Astrocyte (in vitro differentiated cells and primary cell): ENCODE measurements around the gene G2E3. TPM values are rescaled to one million over a fixed set of nuclear protein-coding genes. Genes with fewer than 3 reads are reported as not detected.

ENCODE experiments used
- DNase-seq: peaks from one replicate; pipeline ENCODE4 v3.0.0-alpha.2; 2010; ENCODE audit warnings: low read depth
- FAIRE-seq: peaks from 2 replicates; lab custom pipeline; 2011; peaks lifted over from hg19 to GRCh38; lab: Jason Lieb, UNC
- H2AFZ ChIP-seq: 2 replicates; pipeline ENCODE4 v1.6.0; 2012; ENCODE audit warnings: low read depth, low read length, inconsistent platforms
- H3K27ac ChIP-seq: 2 replicates; pipeline ENCODE4 v1.5.1; 2011; ENCODE audit warnings: low read depth, low read length, inconsistent platforms
- H3K27me3 ChIP-seq: 2 replicates; pipeline ENCODE4 v1.6.0; 2011; ENCODE audit warnings: low read length, inconsistent platforms; ENCODE audit not compliant: insufficient read depth
- H3K36me3 ChIP-seq: 2 replicates; pipeline ENCODE4 v1.5.1; 2011; ENCODE audit warnings: low read length, inconsistent platforms; ENCODE audit not compliant: insufficient read depth
- H3K4me1 ChIP-seq: 2 replicates; pipeline ENCODE4 v1.5.1; 2011; ENCODE audit warnings: low read length, inconsistent platforms; ENCODE audit not compliant: insufficient read depth
- H3K4me2 ChIP-seq: 2 replicates; pipeline ENCODE4 v1.6.0; 2012; ENCODE audit warnings: low read length, inconsistent platforms
- H3K4me3 ChIP-seq: 2 replicates; pipeline ENCODE4 v1.5.1; 2011; ENCODE audit warnings: low read depth, mild to moderate bottlenecking, low read length, inconsistent platforms; ENCODE audit not compliant: insufficient read depth
- H3K79me2 ChIP-seq: 2 replicates; pipeline ENCODE4 v1.6.0; 2012; ENCODE audit warnings: mild to moderate bottlenecking, low read length, inconsistent platforms; ENCODE audit not compliant: insufficient read depth
- H3K9ac ChIP-seq: 2 replicates; pipeline ENCODE4 v1.6.0; 2012; ENCODE audit warnings: mild to moderate bottlenecking, low read length, inconsistent platforms
- H3K9me3 ChIP-seq: 2 replicates; pipeline ENCODE4 v1.5.1; 2012; ENCODE audit warnings: low read depth, mild to moderate bottlenecking, low read length, inconsistent platforms; ENCODE audit not compliant: insufficient read depth
- H4K20me1 ChIP-seq: 2 replicates; pipeline ENCODE4 v1.6.0; 2012; ENCODE audit warnings: low read length, inconsistent platforms; ENCODE audit not compliant: insufficient read depth
- H3K27ac Mint-ChIP-seq: one replicate; pipeline ENCODE4 v1.8.0; 2021; ENCODE audit warnings: mild to moderate bottlenecking, mixed read lengths; ENCODE audit not compliant: unreplicated experiment
- H3K27me3 Mint-ChIP-seq: one replicate; pipeline ENCODE4 v1.8.0; 2021; ENCODE audit warnings: low read depth, mixed read lengths; ENCODE audit not compliant: unreplicated experiment
- H3K36me3 Mint-ChIP-seq: one replicate; pipeline ENCODE4 v1.8.0; 2021; ENCODE audit warnings: low read depth, mixed read lengths; ENCODE audit not compliant: unreplicated experiment
- H3K4me1 Mint-ChIP-seq: one replicate; pipeline ENCODE4 v1.8.0; 2021; ENCODE audit warnings: low read depth, mixed read lengths; ENCODE audit not compliant: unreplicated experiment
- H3K4me3 Mint-ChIP-seq: one replicate; pipeline ENCODE4 v1.8.0; 2021; ENCODE audit warnings: mild to moderate bottlenecking, moderate library complexity, mixed read lengths; ENCODE audit not compliant: unreplicated experiment
- H3K9me3 Mint-ChIP-seq: one replicate; pipeline ENCODE4 v1.8.0; 2021; ENCODE audit warnings: mild to moderate bottlenecking, mixed read lengths; ENCODE audit not compliant: unreplicated experiment
- CTCF ChIP-seq: IDR thresholded peaks from 2 replicates; pipeline ENCODE4 v1.5.1; 2011; ENCODE audit warnings: low read depth, mild to moderate bottlenecking, inconsistent platforms, low read length, moderate library complexity; ENCODE audit not compliant: insufficient read depth
- EZH2 ChIP-seq: IDR thresholded peaks from 2 replicates; pipeline ENCODE4 v1.6.1; 2012; ENCODE audit warnings: mild to moderate bottlenecking, low read length, inconsistent platforms; ENCODE audit not compliant: insufficient read depth
- total RNA-seq: library from RNA; stranded (reverse); gene quantifications from 2 replicates; pipeline ENCODE4 v1.2.1, GENCODE V29; 2021

Gene G2E3
- total RNA-seq, 1 donor from 2014 or later: 22.4 TPM

GRCh38 chr14:30582376-30582775 lies 23.4 kb downstream of the G2E3 start:
- DNase-seq (no peak), FAIRE-seq (no peak)
- no peak overlapping the region for H2AFZ ChIP-seq
- H3K4me3 ChIP-seq: no peak overlapping the region
- peaks cover 3% of the 10 kb centered on the region for H3K36me3 ChIP-seq
- no peak overlapping the region for H3K4me3 Mint-ChIP-seq
- H3K4me1 Mint-ChIP-seq: no peaks in the 10 kb centered on the region
- no peak overlapping the region for H3K27ac Mint-ChIP-seq
- peaks cover 2% of the 10 kb centered on the region for H3K9me3 Mint-ChIP-seq
- H3K4me2 ChIP-seq: no peak overlapping the region
- TF ChIP-seq EZH2: no peak
- no peak for TF ChIP-seq CTCF
- no peak overlapping the region for H3K9ac ChIP-seq
- no peaks in the 10 kb centered on the region for H3K27me3 ChIP-seq
- peaks cover 44% of the 10 kb centered on the region for H4K20me1 ChIP-seq
- H3K79me2 ChIP-seq: peaks cover 97% of the 10 kb centered on the region
- H3K27me3 Mint-ChIP-seq: no peaks in the 10 kb centered on the region
- H3K4me1 ChIP-seq: no peaks in the 10 kb centered on the region
- peaks cover 2% of the 10 kb centered on the region for H3K36me3 Mint-ChIP-seq
- H3K9me3 ChIP-seq: no peaks in the 10 kb centered on the region
- no peak overlapping the region for H3K27ac ChIP-seq

- Histone ChIP-seq H4K20me1 (peaks cover 35% of the 10 kb centered on the region), H3K27me3 (no peaks in the 10 kb centered on the region), H3K4me3 (no peak overlapping the region), H3K9ac (no peak overlapping the region), H3K4me2 (no peak overlapping the region), H3K9me3 (no peaks in the 10 kb centered on the region), H3K4me1 (no peaks in the 10 kb centered on the region), H3K27ac (no peak overlapping the region), H2AFZ (no peak overlapping the region), H3K36me3 (peaks cover 7% of the 10 kb centered on the region), H3K79me2 (peaks cover 89% of the 10 kb centered on the region)
- TF ChIP-seq EZH2 (no peak), CTCF (no peak)
- H3K4me1 Mint-ChIP-seq: no peaks in the 10 kb centered on the region
- no peak overlapping the region for H3K27ac Mint-ChIP-seq
- H3K9me3 Mint-ChIP-seq: peaks cover 2% of the 10 kb centered on the region
- no peaks in the 10 kb centered on the region for H3K27me3 Mint-ChIP-seq
- H3K4me3 Mint-ChIP-seq: no peak overlapping the region
- H3K36me3 Mint-ChIP-seq: peaks cover 2% of the 10 kb centered on the region
- DNase-seq: no peak
- FAIRE-seq: no peak
Measured at GRCh38 chr14:30584058-30584630, 25.2 kb downstream of the G2E3 start.

- no peaks in the 10 kb centered on the region for H3K27me3 ChIP-seq
- no peaks in the 10 kb centered on the region for H3K27me3 Mint-ChIP-seq
- no peak overlapping the region for H2AFZ ChIP-seq
- H4K20me1 ChIP-seq: peaks cover 32% of the 10 kb centered on the region
- TF ChIP-seq CTCF (no peak), EZH2 (no peak)
- peaks cover 83% of the 10 kb centered on the region for H3K79me2 ChIP-seq
- no peaks in the 10 kb centered on the region for H3K4me1 Mint-ChIP-seq
- H3K9ac ChIP-seq: no peak overlapping the region
- peaks cover 2% of the 10 kb centered on the region for H3K9me3 Mint-ChIP-seq
- H3K36me3 ChIP-seq: peaks cover 9% of the 10 kb centered on the region
- no peak for DNase-seq
- no peak overlapping the region for H3K4me3 ChIP-seq
- FAIRE-seq: no peak
- peaks cover 2% of the 10 kb centered on the region for H3K36me3 Mint-ChIP-seq
- H3K27ac ChIP-seq: no peak overlapping the region
- H3K9me3 ChIP-seq: no peaks in the 10 kb centered on the region
- H3K4me3 Mint-ChIP-seq: no peak overlapping the region
- H3K4me1 ChIP-seq: no peaks in the 10 kb centered on the region
- no peak overlapping the region for H3K4me2 ChIP-seq
- H3K27ac Mint-ChIP-seq: no peak overlapping the region
Measured at GRCh38 chr14:30585204-30585603, 26.2 kb downstream of the G2E3 start.
